Stimulated activated naive CD4-positive, alpha-beta T cell (primary cell): ENCODE data around the gene NEB.
"Not testable (repeated sequence)": the region's sequence is repeated elsewhere in the genome, so short reads cannot be mapped to it uniquely, and the experiment has no call there.

Experiments used
- DNase-seq, 6 experiments: peaks; one replicate each; lab custom pipeline; 2025; lab: John Stamatoyannopoulos, UW

NEB gene

GRCh38 chr2:151761193-151761592, 26.9 kb upstream of the NEB start:
- no peak for DNase-seq

- no peak for DNase-seq
Observed at GRCh38 chr2:151760139-151760650, 25.9 kb upstream of the NEB start.

- no peak for DNase-seq
Observed at GRCh38 chr2:151758744-151759143, 24.5 kb upstream of the NEB start.

- DNase-seq = no peak
Observed at GRCh38 chr2:151757861-151758260, 23.6 kb upstream of the NEB start.

GRCh38 chr2:151756820-151757219, 22.5 kb upstream of the NEB start:
- no peak for DNase-seq

- DNase-seq = no peak
Observed at GRCh38 chr2:151754253-151754897, 20.1 kb upstream of the NEB start.

- DNase-seq = no peak
Observed at GRCh38 chr2:151753540-151753939, 19.3 kb upstream of the NEB start.

- DNase-seq = not testable (repeated sequence)
Observed at GRCh38 chr2:151745261-151745660, 11.0 kb upstream of the NEB start.

GRCh38 chr2:151730262-151730975, 3.9 kb downstream of the NEB start:
- DNase-seq = no peak

GRCh38 chr2:151729837-151730236, 4.4 kb downstream of the NEB start:
- DNase-seq = no peak

- no peak for DNase-seq
Observed at GRCh38 chr2:151729415-151729811, 4.9 kb downstream of the NEB start.

GRCh38 chr2:151728804-151729414, 5.4 kb downstream of the NEB start:
- no peak for DNase-seq

GRCh38 chr2:151727593-151728552, 6.4 kb downstream of the NEB start:
- DNase-seq = no peak

- DNase-seq = no peak
Observed at GRCh38 chr2:151721161-151721560, 13.1 kb downstream of the NEB start.

GRCh38 chr2:151720521-151720920, 13.8 kb downstream of the NEB start:
- no peak for DNase-seq

GRCh38 chr2:151718796-151719195, 15.5 kb downstream of the NEB start:
- DNase-seq = no peak

- DNase-seq = no peak
Observed at GRCh38 chr2:151718247-151718646, 16.0 kb downstream of the NEB start.

- DNase-seq = no peak
Observed at GRCh38 chr2:151716721-151717120, 17.6 kb downstream of the NEB start.

GRCh38 chr2:151713291-151713903, 20.9 kb downstream of the NEB start:
- DNase-seq = no peak

GRCh38 chr2:151711025-151711424, 23.3 kb downstream of the NEB start:
- DNase-seq = no peak

- DNase-seq = no peak
Observed at GRCh38 chr2:151708788-151709187, 25.5 kb downstream of the NEB start.

- DNase-seq = no peak
Observed at GRCh38 chr2:151707857-151708256, 26.4 kb downstream of the NEB start.
